Lower leg skin (tissue), 3 donors: Measurements from ENCODE around the gene BMAL1.

ENCODE experiments used
- POLR2A ChIP-seq, 2 donors: fragments of 450-650 bp; IDR thresholded peaks; one replicate each; pipeline ENCODE4 v1.6.1; 2016 to 2017; ENCODE audit warnings: antibody characterized with exemption in 2 of 2, mild to moderate bottlenecking in 1 of 2, moderate library complexity in 1 of 2
- TF ChIP-seq, protein P1 (sequence below), 3 donors: fragments of 450-650 bp; IDR thresholded peaks; one replicate each; pipeline ENCODE4 v1.5.1; 2016; ENCODE audit warnings: antibody characterized with exemption in 3 of 3, mild to moderate bottlenecking in 3 of 3, moderate library complexity in 2 of 3

DNA sequence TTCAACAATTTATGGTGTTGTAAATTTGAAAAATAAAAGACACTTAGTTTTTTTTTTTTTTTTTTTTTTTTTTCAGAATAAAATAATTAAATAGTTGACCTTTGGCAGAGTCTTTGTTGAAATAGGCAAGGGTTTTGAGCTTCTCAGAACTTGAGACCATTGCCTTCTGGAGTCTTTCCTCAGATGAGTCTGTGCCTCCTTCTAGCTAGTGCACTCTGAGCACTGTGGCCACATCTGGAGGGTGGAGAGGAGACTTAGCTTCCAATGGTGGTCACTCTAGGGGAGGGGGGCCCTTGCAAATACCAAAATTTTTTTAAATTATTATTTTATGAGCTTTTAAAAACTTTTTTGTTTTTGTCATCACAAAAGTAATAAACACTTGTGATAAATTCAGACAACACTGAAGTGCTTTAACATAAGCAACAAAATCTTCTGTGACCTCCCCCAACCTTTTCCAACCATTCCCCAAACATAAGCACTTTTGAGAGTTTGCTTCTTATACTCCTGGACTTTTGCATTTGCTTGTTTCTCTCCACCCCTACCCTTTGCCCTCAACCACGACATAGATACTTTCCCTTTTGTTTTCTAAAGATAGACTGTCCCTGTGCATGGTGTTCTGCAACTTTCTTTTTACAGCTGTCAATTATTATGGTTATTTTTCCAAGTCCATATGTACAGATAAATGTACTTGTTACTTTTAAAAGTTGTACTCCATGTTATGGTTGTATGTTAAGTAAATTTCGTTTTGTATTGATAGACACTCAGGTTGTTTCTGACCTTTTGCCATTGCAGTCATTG lies 41.1 kb downstream of the BMAL1 start:
- TF ChIP-seq, protein P1, sequence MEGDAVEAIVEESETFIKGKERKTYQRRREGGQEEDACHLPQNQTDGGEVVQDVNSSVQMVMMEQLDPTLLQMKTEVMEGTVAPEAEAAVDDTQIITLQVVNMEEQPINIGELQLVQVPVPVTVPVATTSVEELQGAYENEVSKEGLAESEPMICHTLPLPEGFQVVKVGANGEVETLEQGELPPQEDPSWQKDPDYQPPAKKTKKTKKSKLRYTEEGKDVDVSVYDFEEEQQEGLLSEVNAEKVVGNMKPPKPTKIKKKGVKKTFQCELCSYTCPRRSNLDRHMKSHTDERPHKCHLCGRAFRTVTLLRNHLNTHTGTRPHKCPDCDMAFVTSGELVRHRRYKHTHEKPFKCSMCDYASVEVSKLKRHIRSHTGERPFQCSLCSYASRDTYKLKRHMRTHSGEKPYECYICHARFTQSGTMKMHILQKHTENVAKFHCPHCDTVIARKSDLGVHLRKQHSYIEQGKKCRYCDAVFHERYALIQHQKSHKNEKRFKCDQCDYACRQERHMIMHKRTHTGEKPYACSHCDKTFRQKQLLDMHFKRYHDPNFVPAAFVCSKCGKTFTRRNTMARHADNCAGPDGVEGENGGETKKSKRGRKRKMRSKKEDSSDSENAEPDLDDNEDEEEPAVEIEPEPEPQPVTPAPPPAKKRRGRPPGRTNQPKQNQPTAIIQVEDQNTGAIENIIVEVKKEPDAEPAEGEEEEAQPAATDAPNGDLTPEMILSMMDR (IDR thresholded peaks at IDR 0.05), result no peak
- no peak for TF ChIP-seq POLR2A (IDR thresholded peaks at IDR 0.05)
